Measurements from ENCODE around the gene CLEC2A. TPM values are rescaled to one million over a fixed set of nuclear protein-coding genes. Genes with fewer than 3 reads are reported as not detected.

CLEC2A gene
- total and polyA plus RNA-seq, 10 donors = not detected

DNA sequence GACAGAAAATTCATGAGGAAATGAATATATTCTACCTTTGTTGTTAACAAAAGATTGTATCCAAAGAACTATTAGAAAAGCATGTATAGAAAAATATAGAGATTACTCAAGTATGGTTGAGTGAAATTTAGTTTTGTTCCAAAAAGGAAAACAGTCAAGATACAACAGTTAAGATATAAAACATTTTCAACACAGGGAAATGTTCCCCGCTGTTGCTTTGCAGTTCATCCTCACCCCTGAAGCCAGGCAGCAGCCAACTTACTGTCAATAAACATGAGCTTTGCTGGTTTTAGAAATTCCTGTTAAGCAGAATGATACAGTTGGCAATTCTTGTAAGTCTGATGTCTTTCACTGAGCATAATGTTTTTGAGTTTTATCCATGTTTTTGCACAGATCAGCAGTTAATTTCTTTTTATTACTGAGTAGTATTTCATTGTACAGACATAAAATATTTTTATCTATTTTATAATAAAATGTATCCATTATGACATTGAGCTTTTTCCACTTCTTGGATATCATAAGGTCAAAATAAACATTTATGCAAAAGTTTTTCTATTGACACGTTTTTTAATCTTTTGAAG lies 61.8 kb downstream of the CLEC2A start:
- Histone ChIP-seq H3K27ac (peak overlapping the region; percentile 77 to 97 (median 92)), H3K9me3 (no peaks in the 10 kb centered on the region), H3K36me3 (no peaks in the 10 kb centered on the region), H3K27me3 (replicated peaks in 1 of 7) (no peaks in the 10 kb centered on the region), H3K4me1 (peaks cover 0 to 44% (median 9%) of the 10 kb centered on the region in 6 donors), H3K4me3 (peak overlapping the region in 7 of 8 donors; percentile 37 to 67 (median 42))
- no peak for DNase-seq
- intact Hi-C loops (cut with DNase I; ENCODE audit: low total_unique reads) = no loop called here
- WGBS, 5 donors = 37 to 47% (median 44%) methylated on average over 2 of the region's 2 CpGs
- TF ChIP-seq POLR2A (IDR thresholded peaks at IDR 0.05) = no peak
- TF ChIP-seq, protein P1, sequence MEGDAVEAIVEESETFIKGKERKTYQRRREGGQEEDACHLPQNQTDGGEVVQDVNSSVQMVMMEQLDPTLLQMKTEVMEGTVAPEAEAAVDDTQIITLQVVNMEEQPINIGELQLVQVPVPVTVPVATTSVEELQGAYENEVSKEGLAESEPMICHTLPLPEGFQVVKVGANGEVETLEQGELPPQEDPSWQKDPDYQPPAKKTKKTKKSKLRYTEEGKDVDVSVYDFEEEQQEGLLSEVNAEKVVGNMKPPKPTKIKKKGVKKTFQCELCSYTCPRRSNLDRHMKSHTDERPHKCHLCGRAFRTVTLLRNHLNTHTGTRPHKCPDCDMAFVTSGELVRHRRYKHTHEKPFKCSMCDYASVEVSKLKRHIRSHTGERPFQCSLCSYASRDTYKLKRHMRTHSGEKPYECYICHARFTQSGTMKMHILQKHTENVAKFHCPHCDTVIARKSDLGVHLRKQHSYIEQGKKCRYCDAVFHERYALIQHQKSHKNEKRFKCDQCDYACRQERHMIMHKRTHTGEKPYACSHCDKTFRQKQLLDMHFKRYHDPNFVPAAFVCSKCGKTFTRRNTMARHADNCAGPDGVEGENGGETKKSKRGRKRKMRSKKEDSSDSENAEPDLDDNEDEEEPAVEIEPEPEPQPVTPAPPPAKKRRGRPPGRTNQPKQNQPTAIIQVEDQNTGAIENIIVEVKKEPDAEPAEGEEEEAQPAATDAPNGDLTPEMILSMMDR (IDR thresholded peaks at IDR 0.05 in 8 of 11, conservative IDR thresholded peaks at IDR 0.05 in 3 of 11) = no peak
- no peak for TF ChIP-seq POLR2AphosphoS5 (IDR thresholded peaks at IDR 0.05)

DNA sequence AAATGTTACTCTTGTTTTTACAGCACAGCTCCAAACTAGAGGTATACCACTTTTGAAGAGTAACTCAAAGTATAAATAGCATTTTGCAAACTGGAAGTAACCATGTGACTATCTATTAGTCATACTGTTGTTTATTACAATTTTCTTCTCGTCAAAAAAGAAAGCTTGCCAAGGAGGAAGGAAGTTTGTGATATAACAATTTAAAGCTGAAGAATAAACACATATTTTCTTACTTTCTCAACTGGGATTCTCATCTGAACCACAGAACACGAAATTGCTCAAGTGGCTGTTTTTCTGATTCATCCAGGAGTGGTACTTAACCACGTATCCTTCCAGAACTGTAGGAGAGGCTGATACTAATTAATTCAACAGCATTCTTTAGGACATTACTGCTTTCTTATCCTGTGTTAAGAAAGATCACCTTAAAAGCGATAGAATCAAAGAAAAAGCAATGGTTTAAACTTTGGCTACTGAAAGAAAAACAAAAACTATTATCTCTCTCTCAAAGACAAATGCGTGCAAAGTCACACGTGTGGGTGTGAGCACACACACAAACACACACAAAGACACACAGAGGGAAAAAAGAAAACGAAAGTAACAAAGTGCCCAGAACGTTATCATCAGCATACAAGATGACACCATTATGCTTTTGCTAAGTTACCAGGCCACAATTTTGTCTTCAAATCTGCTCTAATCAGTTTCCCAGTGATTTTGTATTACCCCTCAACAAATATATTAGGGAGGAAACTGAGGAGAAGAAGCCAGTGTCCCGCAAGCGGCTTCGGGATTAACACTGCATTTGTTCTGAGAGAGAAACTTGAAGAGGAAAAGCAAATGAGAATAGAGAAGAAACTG lies 62.6 kb downstream of the CLEC2A start, which contains the start of gene CLEC2B:
Gene CLEC2B (minus strand): TSS at position 48 of the 855 bp plus-strand sequence.
- TF ChIP-seq POLR2A (IDR thresholded peaks at IDR 0.05) = peak in 2 of 3 donors; percentile 76 to 81
- TF ChIP-seq, protein P1 (IDR thresholded peaks at IDR 0.05 in 8 of 11, conservative IDR thresholded peaks at IDR 0.05 in 3 of 11) = no peak
- TF ChIP-seq POLR2AphosphoS5 (IDR thresholded peaks at IDR 0.05) = peak in 1 of 3 donors; percentile 59
- no peak for DNase-seq
- 0 to 3% (median 1%) methylated on average over 11 of the region's 11 CpGs for WGBS, 5 donors
- intact Hi-C loops (cut with DNase I; ENCODE audit: low total_unique reads) = no loop called here
- Histone ChIP-seq H3K4me3 (peak within 1 kb of the TSS; percentile 36 to 67 (median 42)), H3K27ac (peak within 1 kb of the TSS; percentile 77 to 97 (median 92)), H3K4me1 (peaks cover 0 to 52% (median 14%) of the 10 kb centered on the region in 6 donors), H3K9me3 (peaks cover 0 to under 1% (median 0%) of the 10 kb centered on the region in 8 donors), H3K27me3 (replicated peaks in 1 of 7) (no peaks in the 10 kb centered on the region), H3K36me3 (no peaks in the 10 kb centered on the region)

DNA sequence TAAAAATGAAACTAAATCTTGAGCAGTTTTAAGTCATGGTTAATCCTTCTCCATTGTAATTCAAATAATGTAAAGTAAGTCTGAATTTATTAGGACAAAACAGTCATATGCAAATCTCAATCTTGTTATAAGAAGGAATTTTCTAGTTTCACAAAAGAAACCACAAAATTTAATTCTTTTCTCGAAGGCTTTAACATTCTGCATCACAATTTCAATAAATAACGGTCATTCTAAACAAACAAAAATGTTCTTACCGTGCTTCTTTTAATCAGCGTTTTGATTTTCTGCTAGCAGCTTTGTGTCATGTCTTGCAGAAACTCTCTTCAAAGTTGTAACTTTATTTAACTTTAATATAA lies 63.2 kb downstream of the CLEC2A start:
- no peaks in the 10 kb centered on the region for H3K36me3 ChIP-seq
- H3K4me3 ChIP-seq = peak overlapping the region; percentile 36 to 67 (median 42)
- H3K27ac ChIP-seq = peak overlapping the region; percentile 77 to 97 (median 92)
- H3K27me3 ChIP-seq (replicated peaks in 1 of 7) = no peaks in the 10 kb centered on the region
- TF ChIP-seq POLR2AphosphoS5 (IDR thresholded peaks at IDR 0.05) (no peak), POLR2A (IDR thresholded peaks at IDR 0.05) (no peak)
- TF ChIP-seq, protein P1 (IDR thresholded peaks at IDR 0.05 in 8 of 11, conservative IDR thresholded peaks at IDR 0.05 in 3 of 11) = no peak
- intact Hi-C loops (cut with DNase I; ENCODE audit: low total_unique reads) = no loop called here
- WGBS, 5 donors = 4 to 8% (median 6%) methylated on average over 4 of the region's 4 CpGs
- DNase-seq = no peak
- H3K4me1 ChIP-seq = peaks cover 0 to 58% (median 15%) of the 10 kb centered on the region in 6 donors
- peaks cover 0 to 6% (median 4%) of the 10 kb centered on the region in 8 donors for H3K9me3 ChIP-seq

All from spleen (tissue), 11 donors.